Mammary epithelial cell (primary cell): Measurements from ENCODE around the gene NEK5.

Experiments used
- EZH2 ChIP-seq: IDR thresholded peaks from 2 replicates; pipeline ENCODE4 v1.6.1; 2012; ENCODE audit warnings: low read length, inconsistent platforms, borderline replicate concordance
- TF ChIP-seq, protein P1 (sequence below), 2 donors: IDR thresholded peaks in 1 of 2; conservative IDR thresholded peaks in 1 of 2; 2 replicates each; pipeline ENCODE4 v1.5.1; 2011 to 2012; ENCODE audit warnings: inconsistent platforms in 2 of 2, low read length in 2 of 2, mild to moderate bottlenecking in 2 of 2, control low read depth in 1 of 2, low read depth in 1 of 2; ENCODE audit not compliant: insufficient read depth in 1 of 2; ENCODE audit errors: extremely low read depth in 1 of 2

DNA sequence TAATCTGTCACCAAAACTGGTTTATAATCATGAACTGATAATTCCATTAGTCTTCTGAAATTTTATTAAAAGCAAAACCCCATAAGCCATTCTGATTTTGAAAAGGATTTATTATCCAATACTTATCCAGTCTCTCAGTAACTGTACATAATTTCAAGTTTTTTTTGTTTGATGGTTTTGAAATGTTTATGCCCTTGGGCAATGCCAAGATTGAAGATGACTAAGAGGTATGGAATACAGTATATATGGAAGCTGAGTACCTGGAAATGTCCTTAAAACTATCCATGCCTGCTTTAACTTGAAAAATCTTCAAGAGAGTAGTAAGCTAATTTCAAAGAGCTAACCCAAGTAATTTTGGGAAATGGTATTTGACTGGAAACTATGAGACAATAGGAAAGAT is 1.8 kb upstream of the NEK5 start:
- TF ChIP-seq EZH2 = no peak
- TF ChIP-seq, protein P1, sequence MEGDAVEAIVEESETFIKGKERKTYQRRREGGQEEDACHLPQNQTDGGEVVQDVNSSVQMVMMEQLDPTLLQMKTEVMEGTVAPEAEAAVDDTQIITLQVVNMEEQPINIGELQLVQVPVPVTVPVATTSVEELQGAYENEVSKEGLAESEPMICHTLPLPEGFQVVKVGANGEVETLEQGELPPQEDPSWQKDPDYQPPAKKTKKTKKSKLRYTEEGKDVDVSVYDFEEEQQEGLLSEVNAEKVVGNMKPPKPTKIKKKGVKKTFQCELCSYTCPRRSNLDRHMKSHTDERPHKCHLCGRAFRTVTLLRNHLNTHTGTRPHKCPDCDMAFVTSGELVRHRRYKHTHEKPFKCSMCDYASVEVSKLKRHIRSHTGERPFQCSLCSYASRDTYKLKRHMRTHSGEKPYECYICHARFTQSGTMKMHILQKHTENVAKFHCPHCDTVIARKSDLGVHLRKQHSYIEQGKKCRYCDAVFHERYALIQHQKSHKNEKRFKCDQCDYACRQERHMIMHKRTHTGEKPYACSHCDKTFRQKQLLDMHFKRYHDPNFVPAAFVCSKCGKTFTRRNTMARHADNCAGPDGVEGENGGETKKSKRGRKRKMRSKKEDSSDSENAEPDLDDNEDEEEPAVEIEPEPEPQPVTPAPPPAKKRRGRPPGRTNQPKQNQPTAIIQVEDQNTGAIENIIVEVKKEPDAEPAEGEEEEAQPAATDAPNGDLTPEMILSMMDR (conservative IDR thresholded peaks at IDR 0.05 in 1 of 2, IDR thresholded peaks at IDR 0.05 in 1 of 2; ENCODE audit: extremely low read depth in 1 of 2, insufficient read depth in 1 of 2, low read depth in 1 of 2, low read length in 2 of 2) = no peak
